A673 (cell line): ENCODE results near the gene ATP1A2.

ENCODE experiments used
- CTCF ChIP-seq: fragments of 300-800, 200-600 bp; sonication (generic); conservative IDR thresholded peaks from 2 replicates; pipeline ENCODE4 v1.5.1; 2017; ENCODE audit warnings: low read depth, mild to moderate bottlenecking, antibody characterized with exemption, low read length, moderate library complexity, mixed read lengths
- EZH2 ChIP-seq: fragments of 200-600 bp; sonication (generic); IDR thresholded peaks from 2 replicates; pipeline ENCODE4 v1.6.1; 2017; ENCODE audit warnings: borderline replicate concordance, low read depth, mild to moderate bottlenecking, mixed read lengths, antibody characterized with exemption, low read length; ENCODE audit not compliant: poor library complexity, severe bottlenecking

DNA sequence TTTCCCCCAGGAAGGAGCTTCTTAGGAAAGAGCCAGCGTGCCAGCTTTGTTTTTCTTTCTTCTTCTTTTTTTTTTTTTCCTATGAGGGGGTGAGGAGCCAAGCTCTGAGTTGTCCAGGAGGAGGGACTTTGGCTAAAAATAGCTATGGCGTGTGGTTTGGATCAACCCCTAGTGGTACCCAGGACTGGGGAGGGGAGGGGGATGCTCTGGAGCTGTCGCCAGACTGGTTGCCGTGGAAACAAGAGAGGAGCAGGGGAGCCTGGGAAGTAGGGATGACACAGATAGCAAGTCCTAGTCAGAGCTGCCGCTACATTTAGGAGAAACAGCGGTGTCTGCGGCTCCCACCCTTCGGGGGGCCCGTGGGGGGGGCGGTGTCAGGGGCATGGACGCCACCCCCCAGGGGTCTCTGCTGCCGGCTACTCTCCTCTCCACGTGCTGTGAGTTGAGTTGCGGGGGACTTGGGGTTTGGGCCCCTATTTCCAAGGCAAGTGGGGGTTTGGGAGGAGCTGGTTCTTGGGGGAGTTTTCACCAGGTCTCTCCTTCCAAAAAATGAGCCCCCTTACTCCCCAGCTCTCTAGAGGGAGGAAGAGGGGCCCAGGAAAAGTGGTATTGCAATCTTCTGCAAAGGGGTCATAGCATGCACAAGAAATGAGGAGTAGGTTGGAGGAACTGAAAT is 34.2 kb upstream of the ATP1A2 start, which contains the start of gene KCNJ9:
- TF ChIP-seq CTCF, result no peak
- no peak for TF ChIP-seq EZH2
